ENCODE results near the gene GABBR2.
"Not testable (repeated sequence)": the region's sequence is repeated elsewhere in the genome, so short reads cannot be mapped to it uniquely, and the experiment has no call there.

The GABBR2 gene

DNA sequence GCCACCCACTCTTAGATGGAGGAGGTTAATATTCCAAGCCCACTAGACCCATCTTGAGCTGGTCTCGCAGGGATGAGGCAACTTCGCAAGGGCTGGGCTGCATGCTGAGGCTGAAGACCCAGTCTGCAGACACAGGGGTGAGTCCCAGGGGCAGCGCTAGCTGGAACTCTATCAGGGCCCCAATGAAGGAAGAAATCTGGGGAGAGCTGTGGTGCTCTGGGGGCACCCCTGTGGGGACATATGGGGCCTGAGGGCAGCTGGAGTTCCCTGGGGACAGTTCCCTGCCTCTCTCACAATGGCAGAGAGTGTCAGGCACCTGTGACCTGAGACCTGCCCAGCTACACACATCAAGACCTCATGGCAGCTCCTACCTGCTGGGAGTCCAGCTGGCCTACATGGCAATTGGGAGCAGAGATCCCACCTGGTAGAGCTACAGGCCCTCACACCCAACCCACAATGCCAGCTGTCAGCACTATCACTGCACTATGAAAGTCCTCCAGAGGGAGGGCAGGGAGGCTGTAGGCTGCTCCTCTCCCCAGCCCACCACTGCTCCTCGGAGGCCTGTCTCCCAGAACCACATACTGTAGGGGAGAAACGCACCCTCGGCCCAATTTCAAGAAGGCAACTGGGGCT lies 202.2 kb downstream of the GABBR2 start:
- no peak for DNase-seq

GRCh38 chr9:98504298-98505282 lies 204.1 kb downstream of the GABBR2 start:
- DNase-seq, result peak in 3 of 4 experiments; percentile 2 to 21 (median 2)

GRCh38 chr9:98503867-98504266 lies 204.9 kb downstream of the GABBR2 start:
- no peak for DNase-seq

- DNase-seq, result no peak
Measured at GRCh38 chr9:98502976-98503325, 205.8 kb downstream of the GABBR2 start.

- no peak for DNase-seq
Measured at GRCh38 chr9:98502311-98502975, 206.3 kb downstream of the GABBR2 start.

DNA sequence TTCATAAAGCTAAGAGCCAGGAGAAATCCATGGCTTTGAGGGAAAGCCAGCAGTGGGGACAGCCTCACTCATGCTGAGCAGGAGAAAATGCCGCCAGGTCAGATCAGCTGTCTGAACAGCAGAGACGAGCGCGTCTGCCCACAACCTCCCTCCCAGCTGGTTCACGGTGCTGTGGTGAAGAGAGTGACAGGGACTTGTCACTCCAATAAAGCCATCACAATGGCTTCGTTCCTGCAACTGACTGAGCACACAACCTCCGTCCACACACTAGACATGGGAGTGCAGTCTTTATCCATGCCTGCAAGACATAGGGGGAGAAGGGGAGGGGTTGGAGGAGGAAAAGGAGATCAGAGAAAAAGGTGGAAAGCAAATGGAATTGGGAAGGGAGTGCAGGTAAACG lies 206.9 kb downstream of the GABBR2 start:
- DNase-seq, result no peak

DNA sequence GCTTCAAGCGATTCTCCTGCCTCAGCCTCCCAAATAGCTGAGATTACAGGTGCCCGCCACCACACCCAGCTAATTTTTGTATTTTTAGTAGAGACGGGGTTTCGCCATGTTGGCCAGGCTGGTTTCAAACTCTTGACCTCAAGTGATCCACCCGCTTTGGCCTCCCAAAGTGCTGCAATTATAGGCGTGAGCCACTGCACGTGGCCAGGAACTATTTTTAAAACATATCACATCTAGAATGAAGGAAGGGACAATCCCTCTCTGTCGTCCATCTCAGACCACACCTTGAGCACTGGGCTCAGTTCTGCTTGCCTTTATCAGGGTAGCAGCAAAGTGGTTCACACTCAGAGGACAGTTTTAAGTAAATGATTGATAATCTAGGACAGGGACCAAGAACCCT lies 207.5 kb downstream of the GABBR2 start:
- not testable (repeated sequence) for DNase-seq

DNA sequence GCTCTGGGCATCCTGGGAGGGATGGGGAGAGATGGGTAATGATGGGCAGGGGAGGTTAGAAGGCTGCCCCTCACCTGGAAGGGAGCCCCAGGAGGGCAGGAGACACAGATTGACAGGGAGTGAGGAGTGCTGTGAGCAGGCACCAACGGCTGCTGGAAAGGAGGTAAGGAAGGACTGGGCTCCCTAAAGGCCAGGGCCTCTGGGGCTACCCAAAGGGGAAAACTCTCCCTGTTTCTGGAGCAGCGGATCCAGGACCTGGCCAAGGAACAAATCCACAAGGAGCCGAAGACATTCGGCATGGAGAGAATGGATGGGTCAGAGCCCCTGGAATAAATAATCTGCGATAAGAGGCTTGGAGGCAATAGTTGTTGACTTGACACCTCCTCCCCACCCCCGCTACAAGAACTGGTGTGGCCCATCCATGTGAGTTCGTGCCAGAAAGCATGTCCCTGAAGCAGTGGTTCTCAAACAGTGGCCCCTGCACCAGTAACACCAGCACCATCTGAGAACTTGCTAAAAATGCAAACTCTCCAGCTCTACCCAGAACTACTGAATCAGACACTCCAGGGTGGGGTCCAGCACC lies 208.3 kb downstream of the GABBR2 start:
- DNase-seq, result no peak

GRCh38 chr9:98495530-98495929 lies 213.2 kb downstream of the GABBR2 start:
- no peak for DNase-seq

DNA sequence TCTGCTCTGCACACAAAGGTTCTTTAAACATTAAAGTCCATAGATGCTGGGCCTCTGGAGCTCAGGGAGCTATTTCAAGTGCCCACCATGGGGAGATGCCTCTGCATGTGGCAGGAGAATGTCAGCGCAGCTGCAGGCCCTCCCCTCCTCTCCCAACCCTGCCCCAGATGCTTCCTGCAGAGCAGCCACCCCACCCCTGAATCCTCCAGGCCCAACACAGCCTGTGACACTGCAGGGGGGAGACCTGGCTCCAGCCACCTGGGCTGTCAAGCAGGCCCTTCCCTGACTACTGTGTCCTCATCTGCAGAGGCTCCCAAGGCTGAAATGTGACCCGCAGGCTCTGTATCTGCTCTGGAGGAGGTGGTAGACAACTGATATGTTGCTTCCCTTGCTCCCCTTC lies 213.9 kb downstream of the GABBR2 start:
- no peak for DNase-seq

DNA sequence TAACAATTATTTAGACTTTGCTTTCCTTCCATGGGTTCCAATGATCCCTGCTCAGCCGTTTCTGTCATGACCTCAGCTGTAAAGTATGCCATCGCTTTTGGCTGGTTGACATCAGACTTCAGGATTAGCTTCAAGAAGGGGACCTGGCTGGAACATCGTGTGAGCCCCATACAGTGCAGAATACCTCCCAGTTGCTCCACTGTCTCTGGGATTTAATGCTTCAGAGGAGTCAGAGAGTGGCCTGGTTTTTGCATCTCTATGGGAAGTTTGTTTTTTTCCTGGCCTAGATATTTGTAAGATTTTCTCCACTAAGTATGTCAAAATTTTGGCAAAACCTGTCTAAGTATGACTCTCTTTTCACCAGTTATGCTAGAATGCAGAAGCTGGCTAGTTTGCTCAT lies 216.9 kb downstream of the GABBR2 start:
- no peak for DNase-seq

GRCh38 chr9:98491231-98491651 lies 217.5 kb downstream of the GABBR2 start:
- no peak for DNase-seq

DNA sequence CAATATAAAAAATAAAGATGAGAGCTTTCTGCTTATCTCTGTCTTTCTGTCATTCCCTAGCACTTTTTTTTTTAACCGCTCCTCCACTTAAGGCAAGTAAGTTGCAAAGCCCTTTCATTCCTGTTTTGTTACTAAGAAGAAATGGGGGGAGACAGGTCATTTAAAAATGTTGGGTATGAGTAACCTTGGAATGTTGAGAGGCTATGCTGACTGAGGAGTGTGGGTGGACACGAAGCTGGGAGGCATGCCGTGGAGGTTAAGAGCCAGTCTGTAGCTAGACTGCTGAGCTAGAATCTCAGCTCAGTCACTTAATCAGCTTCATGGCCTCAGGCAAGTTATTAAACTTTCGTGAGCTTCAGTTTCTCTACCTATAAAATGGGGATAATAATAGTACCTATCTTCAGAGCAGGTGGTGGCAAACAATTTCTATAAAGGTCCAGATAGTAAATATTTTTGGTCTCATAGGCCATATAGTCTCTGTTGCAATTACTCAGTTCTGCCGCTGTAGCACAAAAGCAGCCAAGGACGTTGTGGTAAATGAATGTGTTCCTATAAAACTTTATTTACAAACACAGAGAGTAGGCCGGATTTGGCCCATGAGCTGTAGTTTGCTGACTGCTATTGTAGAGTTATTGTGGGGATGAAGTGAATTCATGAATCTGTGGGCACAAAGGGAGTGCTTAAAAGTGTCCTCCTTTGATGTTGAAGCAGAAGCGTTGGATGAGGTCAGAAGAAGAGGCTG lies 220.0 kb downstream of the GABBR2 start:
- DNase-seq, result no peak

- DNase-seq, result no peak
Measured at GRCh38 chr9:98485706-98486105, 223.0 kb downstream of the GABBR2 start.

DNA sequence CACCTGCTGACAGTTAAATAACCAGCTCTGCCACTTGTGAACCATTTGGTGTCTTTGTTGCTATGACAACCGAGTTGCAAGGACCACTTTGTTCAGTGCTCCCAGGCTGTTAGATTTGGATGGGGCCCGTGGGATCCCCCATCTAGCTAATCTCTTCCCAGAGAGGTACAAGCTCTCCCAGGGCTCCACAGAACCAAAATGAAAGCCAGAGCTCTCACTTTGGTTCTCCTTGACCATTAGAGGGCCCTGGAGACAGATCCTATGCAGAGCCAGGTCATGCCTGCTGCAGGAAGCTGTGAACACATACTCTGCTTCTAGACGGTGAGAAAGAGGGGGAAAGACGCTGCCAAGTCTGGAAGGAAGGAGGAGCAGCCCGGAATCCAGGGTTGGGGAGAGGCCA lies 224.6 kb downstream of the GABBR2 start:
- no peak for DNase-seq

DNA sequence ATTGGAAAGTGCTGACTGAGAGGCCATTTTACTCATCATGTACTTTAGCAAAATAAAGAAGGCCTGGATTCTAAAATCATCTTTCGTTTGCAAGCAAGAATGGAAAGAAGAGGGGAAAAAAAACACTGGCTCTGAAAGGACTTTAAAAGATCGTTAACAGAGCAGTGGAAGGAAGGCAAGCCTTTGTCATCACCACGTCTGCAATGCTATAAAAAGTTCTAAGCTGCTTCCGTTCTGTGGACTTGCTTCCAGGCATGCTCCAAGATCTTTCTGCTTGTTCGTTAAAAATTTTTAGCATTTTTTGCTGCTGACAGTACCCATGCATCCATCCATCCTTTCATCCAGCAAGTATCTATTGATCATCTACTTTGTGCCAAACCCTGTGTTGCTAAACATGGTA lies 226.5 kb downstream of the GABBR2 start:
- DNase-seq, result no peak

- DNase-seq, result no peak
Measured at GRCh38 chr9:98481676-98482075, 227.1 kb downstream of the GABBR2 start.

DNA sequence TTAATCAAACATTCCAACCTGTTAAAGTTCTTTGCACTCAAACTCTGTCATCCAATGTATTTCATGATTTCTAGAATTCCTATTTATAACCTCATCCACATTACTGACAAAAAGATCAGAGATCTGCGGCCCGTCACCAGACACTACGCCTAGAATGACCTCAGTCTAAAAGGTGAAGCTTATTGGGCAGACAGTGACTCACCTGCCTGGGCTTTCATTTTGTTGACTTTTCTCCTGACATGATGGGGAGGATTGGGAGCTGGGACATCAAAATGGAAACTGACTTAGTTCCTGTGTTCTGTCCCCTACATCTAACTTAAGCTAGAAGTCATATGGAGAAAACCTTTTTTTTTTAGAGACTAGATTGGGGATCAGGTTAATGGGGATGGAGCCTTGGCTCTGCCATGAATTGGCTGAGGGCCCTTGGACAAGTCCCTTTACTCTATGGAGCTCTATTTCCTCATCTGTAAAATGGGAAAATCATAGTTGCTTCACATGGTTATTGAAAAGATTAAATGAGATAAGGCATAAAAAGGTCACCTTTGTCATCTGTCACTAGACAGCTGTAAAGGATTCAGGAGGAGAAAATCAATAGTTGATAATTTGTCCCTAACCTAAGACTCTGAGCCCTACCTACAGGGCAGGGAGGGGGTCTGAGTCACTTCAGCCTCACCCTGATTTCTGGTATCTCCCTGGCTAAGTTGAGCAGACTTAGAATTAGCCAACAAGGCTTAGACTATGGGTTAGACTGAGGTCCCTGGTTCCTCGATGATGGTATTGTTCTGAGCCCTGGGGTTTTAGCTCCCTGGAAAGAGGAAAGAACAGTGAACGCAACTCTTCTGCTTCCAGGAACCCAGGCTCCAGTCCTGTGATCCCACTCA lies 228.5 kb downstream of the GABBR2 start:
- DNase-seq, result no peak

GRCh38 chr9:98479449-98479848 lies 229.3 kb downstream of the GABBR2 start:
- no peak for DNase-seq

GRCh38 chr9:98477884-98478283 lies 230.9 kb downstream of the GABBR2 start:
- no peak for DNase-seq

DNA sequence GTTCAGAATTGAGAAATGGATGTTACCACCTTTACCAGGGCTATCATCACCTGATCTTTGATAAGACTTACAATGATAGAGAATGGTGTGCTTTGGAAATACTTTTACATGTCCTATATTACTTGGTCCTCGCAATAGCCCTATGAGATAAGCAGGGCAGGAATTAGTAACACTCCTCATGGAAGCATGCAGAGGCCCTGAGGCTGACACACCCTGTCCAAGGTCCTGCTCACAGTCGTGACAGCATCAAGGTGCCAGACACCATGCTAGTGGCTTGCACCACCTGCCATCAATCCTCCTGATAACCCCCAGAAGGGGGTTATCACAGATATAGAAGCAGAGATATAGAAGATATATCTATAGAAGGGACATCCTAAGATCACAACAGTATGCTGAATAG lies 236.5 kb downstream of the GABBR2 start:
- no peak for DNase-seq

All from suppressor macrophage (primary cell).